H9 (cell line): ENCODE measurements around the gene GRIN2D. TPM values are rescaled to one million over a fixed set of nuclear protein-coding genes. Genes with fewer than 3 reads are reported as not detected.

Experiments
- DNase-seq: peaks from one replicate; pipeline ENCODE4 v3.0.0-alpha.2; 2017
- H2AFZ ChIP-seq: one replicate; pipeline ENCODE4 v1.6.1; 2013; ENCODE audit warnings: mild to moderate bottlenecking, low read length, control low read depth, moderate library complexity
- H2AK5ac ChIP-seq: 2 replicates; pipeline ENCODE4 v1.6.1; 2013; ENCODE audit warnings: low read length, control low read depth, mixed read lengths; ENCODE audit not compliant: insufficient read length
- H2BK120ac ChIP-seq: one replicate; pipeline ENCODE4 v1.6.1; 2013; ENCODE audit warnings: low read depth, mild to moderate bottlenecking, low read length, control low read depth, inconsistent platforms; ENCODE audit not compliant: poor library complexity, severe bottlenecking
- H2BK12ac ChIP-seq: 2 replicates; pipeline ENCODE4 v1.6.1; 2013; ENCODE audit warnings: low read length, control low read depth, mixed read lengths, low read depth; ENCODE audit not compliant: insufficient read length
- H2BK15ac ChIP-seq: 2 replicates; pipeline ENCODE4 v1.6.1; 2013; ENCODE audit warnings: low read depth, low read length, control low read depth
- H2BK20ac ChIP-seq: one replicate; pipeline ENCODE4 v1.6.1; 2013; ENCODE audit warnings: low read depth, mild to moderate bottlenecking, low read length, control low read depth, inconsistent platforms; ENCODE audit not compliant: poor library complexity, severe bottlenecking
- H2BK5ac ChIP-seq: 2 replicates; pipeline ENCODE4 v1.6.1; 2013; ENCODE audit warnings: low read length, control low read depth, mixed read lengths; ENCODE audit not compliant: insufficient read length
- H3K14ac ChIP-seq: 2 replicates; pipeline ENCODE4 v1.6.1; 2013; ENCODE audit warnings: low read length, control low read depth; ENCODE audit not compliant: insufficient read depth
- H3K18ac ChIP-seq: 2 replicates; pipeline ENCODE4 v1.6.1; 2013; ENCODE audit warnings: low read depth, mild to moderate bottlenecking, mixed read lengths, low read length, control low read depth; ENCODE audit not compliant: insufficient read length
- H3K23ac ChIP-seq: 2 replicates; pipeline ENCODE4 v1.6.1; 2013; ENCODE audit warnings: low read length, control low read depth, mixed read lengths, low read depth; ENCODE audit not compliant: insufficient read length
- H3K23me2 ChIP-seq: 2 replicates; pipeline ENCODE4 v1.6.1; 2013; ENCODE audit warnings: low read depth, mild to moderate bottlenecking, mixed read lengths, low read length, control low read depth; ENCODE audit not compliant: insufficient read length, poor library complexity, severe bottlenecking
- H3K27ac ChIP-seq: 2 replicates; pipeline ENCODE4 v1.5.1; 2013; ENCODE audit warnings: low read length, control low read depth, mixed read lengths, low read depth; ENCODE audit not compliant: insufficient read length
- H3K27me3 ChIP-seq: 2 replicates; pipeline ENCODE4 v1.6.1; 2013; ENCODE audit warnings: low read length, control low read depth, inconsistent platforms; ENCODE audit not compliant: insufficient read depth
- H3K4ac ChIP-seq: 2 replicates; pipeline ENCODE4 v1.6.1; 2013; ENCODE audit warnings: low read depth, mild to moderate bottlenecking, control low read depth, inconsistent platforms, low read length, moderate library complexity
- H3K4me1 ChIP-seq: 2 replicates; pipeline ENCODE4 v1.6.1; 2013; ENCODE audit warnings: low read length, control low read depth, inconsistent platforms; ENCODE audit not compliant: insufficient read depth
- H3K4me2 ChIP-seq: 2 replicates; pipeline ENCODE4 v1.6.1; 2013; ENCODE audit warnings: low read length, control low read depth, mixed read lengths; ENCODE audit not compliant: insufficient read length, insufficient read depth
- H3K56ac ChIP-seq: 2 replicates; pipeline ENCODE4 v1.6.1; 2013; ENCODE audit warnings: low read depth, mild to moderate bottlenecking, mixed read lengths, low read length, control low read depth; ENCODE audit not compliant: insufficient read length
- H3K79me1 ChIP-seq: 2 replicates; pipeline ENCODE4 v1.6.1; 2013; ENCODE audit warnings: low read depth, mild to moderate bottlenecking, moderate library complexity, low read length, control low read depth, inconsistent platforms; ENCODE audit not compliant: insufficient read depth, poor library complexity, severe bottlenecking
- H3K79me2 ChIP-seq: 2 replicates; pipeline ENCODE4 v1.6.1; 2013; ENCODE audit warnings: low read length, control low read depth, inconsistent platforms; ENCODE audit not compliant: insufficient read depth
- H3K9ac ChIP-seq: 2 replicates; pipeline ENCODE4 v1.6.1; 2013; ENCODE audit warnings: low read length, control low read depth, mixed read lengths; ENCODE audit not compliant: insufficient read length; ENCODE audit errors: extremely low read depth
- H3K9me3 ChIP-seq: one replicate; pipeline ENCODE4 v1.6.1; 2013; ENCODE audit warnings: low read depth, low read length, inconsistent platforms; ENCODE audit not compliant: control insufficient read depth
- H3T11ph ChIP-seq: one replicate; pipeline ENCODE4 v1.6.1; 2013; ENCODE audit warnings: mild to moderate bottlenecking, low read length, control low read depth, inconsistent platforms
- H4K20me1 ChIP-seq: one replicate; pipeline ENCODE4 v1.6.1; 2013; ENCODE audit not compliant: control insufficient read depth, insufficient read length, insufficient read depth
- H4K5ac ChIP-seq: 2 replicates; pipeline ENCODE4 v1.6.1; 2013; ENCODE audit warnings: low read depth, mild to moderate bottlenecking, mixed read lengths, low read length, control low read depth; ENCODE audit not compliant: insufficient read length
- H4K8ac ChIP-seq: replicated peaks from 2 replicates; pipeline ENCODE4 v1.6.1; 2013; ENCODE audit warnings: low read length, control low read depth, mixed read lengths, low read depth; ENCODE audit not compliant: insufficient read length
- H4K91ac ChIP-seq: 2 replicates; pipeline ENCODE4 v1.6.1; 2013; ENCODE audit warnings: low read depth, mild to moderate bottlenecking, moderate library complexity, mixed read lengths, low read length, control low read depth; ENCODE audit not compliant: insufficient read length
- H3K27ac Mint-ChIP-seq, 3 experiments: 2 replicates in 2 of 3; 3 replicates in 1 of 3; pipeline ENCODE4 v1.8.0; 2020 to 2021; ENCODE audit warnings: mixed read lengths in 3 of 3, mild to moderate bottlenecking in 1 of 3, moderate library complexity in 1 of 3
- H3K27me3 Mint-ChIP-seq: 2 replicates; pipeline ENCODE4 v1.8.0; 2021; ENCODE audit warnings: low read depth, mild to moderate bottlenecking, moderate library complexity, mixed read lengths
- H3K36me3 Mint-ChIP-seq, 3 experiments: 2 replicates in 2 of 3; 3 replicates in 1 of 3; pipeline ENCODE4 v1.8.0; 2020 to 2021; ENCODE audit warnings: low read depth in 3 of 3, mixed read lengths in 3 of 3; ENCODE audit not compliant: insufficient read depth in 1 of 3
- H3K4me1 Mint-ChIP-seq, 2 experiments: 2 replicates each; pipeline ENCODE4 v1.8.0; 2020; ENCODE audit warnings: mixed read lengths in 2 of 2
- H3K4me3 Mint-ChIP-seq, 2 experiments: 2 replicates in 1 of 2; 3 replicates in 1 of 2; pipeline ENCODE4 v1.8.0; 2020 to 2021; ENCODE audit warnings: mild to moderate bottlenecking in 2 of 2, mixed read lengths in 2 of 2, moderate library complexity in 1 of 2
- H3K9me3 Mint-ChIP-seq, 2 experiments: 2 replicates in 1 of 2; 3 replicates in 1 of 2; pipeline ENCODE4 v1.8.0; 2020; ENCODE audit warnings: mild to moderate bottlenecking in 2 of 2, mixed read lengths in 2 of 2, moderate library complexity in 1 of 2
- CTCF ChIP-seq: fragments of 200-600 bp; sonication (generic); conservative IDR thresholded peaks from 3 replicates; pipeline ENCODE4 v1.8.0; 2021; ENCODE audit warnings: antibody characterized with exemption, mild to moderate bottlenecking
- WGBS: extraction: QIAGEN DNeasy Blood & Tissue Kit; methylation state at CpG from one replicate; pipeline ENCODE4 v1.1.7; 2013; ENCODE audit warnings: missing lambda C conversion rate, low lambda C conversion rate, mixed read lengths; ENCODE audit not compliant: insufficient read length; ENCODE audit errors: extremely low coverage; 5-methylcytosine and 5-hydroxymethylcytosine counted together
- total RNA-seq: library from RNA; stranded (reverse); gene quantifications from 2 replicates; pipeline ENCODE4 v1.2.1, GENCODE V29; 2021

Gene GRIN2D
- total RNA-seq, 1 experiment from 2014 or later = 5.9 TPM

- WGBS = no CpG with 5 or more reads among the region's 13 CpGs
- no peak overlapping the region for H2BK12ac ChIP-seq
These were observed 12.4 kb downstream of the GRIN2D start for GRCh38 chr19:48405850-48406249.

More at GRCh38 chr19:48405850-48406249, 12.4 kb downstream of the GRIN2D start:
- Histone ChIP-seq H3K4ac (no peak overlapping the region), H3K9me3 (no peaks in the 10 kb centered on the region), H3K23ac (no peak overlapping the region), H2BK15ac (no peak overlapping the region), H3K23me2 (no peaks in the 10 kb centered on the region), H3K27me3 (no peaks in the 10 kb centered on the region), H4K20me1 (no peaks in the 10 kb centered on the region), H3K27ac (no peak overlapping the region), H3K4me2 (no peak overlapping the region), H2AK5ac (no peak overlapping the region), H3K4me1 (peaks cover 10% of the 10 kb centered on the region; the same call in 1 of the 2 replicates), H3K14ac (no peak overlapping the region), H4K91ac (no peak overlapping the region), H2BK120ac (no peak overlapping the region), H2BK20ac (no peak overlapping the region), H3K18ac (no peak overlapping the region), H3K56ac (no peak overlapping the region), H3K9ac (no peak overlapping the region), H4K5ac (no peak overlapping the region), H2BK5ac (no peak overlapping the region), H3K79me1 (peaks cover 6% of the 10 kb centered on the region), H2AFZ (no peak overlapping the region), H4K8ac (no peak overlapping the region), H3K79me2 (peaks cover 11% of the 10 kb centered on the region; the same call in 1 of the 2 replicates), H3T11ph (no peak overlapping the region)
- peaks cover 2% of the 10 kb centered on the region in 2 experiments; a peak in 1 of 5 replicates for H3K9me3 Mint-ChIP-seq
- H3K27ac Mint-ChIP-seq = no peak overlapping the region
- peaks cover 0 to 8% (median 7%) of the 10 kb centered on the region in 3 experiments; a peak in 4 of 7 replicates for H3K36me3 Mint-ChIP-seq
- H3K4me1 Mint-ChIP-seq = peaks cover 30 to 37% of the 10 kb centered on the region in 2 experiments
- TF ChIP-seq CTCF = no peak
- H3K27me3 Mint-ChIP-seq = no peaks in the 10 kb centered on the region
- H3K4me3 Mint-ChIP-seq = no peak overlapping the region
- no peak for DNase-seq
